D721Med (cell line): ENCODE measurements around the gene CROCC.
"Not testable (repeated sequence)": the region's sequence is repeated elsewhere in the genome, so short reads cannot be mapped to it uniquely, and the experiment has no call there.

Experiments used
- DNase-seq: peaks from one replicate; pipeline ENCODE4 v3.0.0; 2011; ENCODE audit warnings: low spot score; ENCODE audit not compliant: insufficient read length
- FAIRE-seq: peaks from 2 replicates; lab custom pipeline; 2011; peaks lifted over from hg19 to GRCh38; lab: Jason Lieb, UNC
- CTCF ChIP-seq: IDR thresholded peaks from 2 replicates; pipeline ENCODE4 v1.5.1; 2012; ENCODE audit warnings: mild to moderate bottlenecking, control low read depth; ENCODE audit not compliant: insufficient read depth; ENCODE audit errors: missing control alignments

CROCC gene

GRCh38 chr1:16888860-16889816 lies 32.6 kb upstream of the CROCC start:
- FAIRE-seq (no peak), DNase-seq (no peak)
- no peak for TF ChIP-seq CTCF

GRCh38 chr1:16890539-16891021 lies 31.2 kb upstream of the CROCC start:
- DNase-seq, FAIRE-seq: not testable (repeated sequence)

GRCh38 chr1:16891057-16891456 lies 30.7 kb upstream of the CROCC start:
- not testable (repeated sequence) for DNase-seq, FAIRE-seq

- FAIRE-seq, DNase-seq: not testable (repeated sequence)
Measured at GRCh38 chr1:16892978-16893525, 28.7 kb upstream of the CROCC start.

- not testable (repeated sequence) for FAIRE-seq, DNase-seq
Measured at GRCh38 chr1:16893796-16894195, 27.9 kb upstream of the CROCC start.

- not testable (repeated sequence) for DNase-seq, FAIRE-seq
Measured at GRCh38 chr1:16894338-16894737, 27.4 kb upstream of the CROCC start.

- not testable (repeated sequence) for FAIRE-seq, DNase-seq
Measured at GRCh38 chr1:16895233-16895597, 26.5 kb upstream of the CROCC start.

GRCh38 chr1:16895598-16896315 lies 26.0 kb upstream of the CROCC start, which contains the start of gene RNU1-2:
Gene RNU1-2 (plus strand): TSS chr1:16895980.
- not testable (repeated sequence) for FAIRE-seq, DNase-seq

- not testable (repeated sequence) for DNase-seq, FAIRE-seq
Measured at GRCh38 chr1:16896316-16897055, 25.2 kb upstream of the CROCC start.

- not testable (repeated sequence) for DNase-seq, FAIRE-seq
Measured at GRCh38 chr1:16897653-16898052, 24.1 kb upstream of the CROCC start.

GRCh38 chr1:16898298-16898697 lies 23.4 kb upstream of the CROCC start:
- FAIRE-seq, DNase-seq: not testable (repeated sequence)

- DNase-seq, FAIRE-seq: not testable (repeated sequence)
Measured at GRCh38 chr1:16899020-16899419, 22.7 kb upstream of the CROCC start.
